ENCODE data around the gene NCOR2. TPM values are rescaled to one million over a fixed set of nuclear protein-coding genes. Genes with fewer than 3 reads are reported as not detected.

Gene NCOR2
- total RNA-seq, 1 donor from 2014 or later: 159 TPM

DNA sequence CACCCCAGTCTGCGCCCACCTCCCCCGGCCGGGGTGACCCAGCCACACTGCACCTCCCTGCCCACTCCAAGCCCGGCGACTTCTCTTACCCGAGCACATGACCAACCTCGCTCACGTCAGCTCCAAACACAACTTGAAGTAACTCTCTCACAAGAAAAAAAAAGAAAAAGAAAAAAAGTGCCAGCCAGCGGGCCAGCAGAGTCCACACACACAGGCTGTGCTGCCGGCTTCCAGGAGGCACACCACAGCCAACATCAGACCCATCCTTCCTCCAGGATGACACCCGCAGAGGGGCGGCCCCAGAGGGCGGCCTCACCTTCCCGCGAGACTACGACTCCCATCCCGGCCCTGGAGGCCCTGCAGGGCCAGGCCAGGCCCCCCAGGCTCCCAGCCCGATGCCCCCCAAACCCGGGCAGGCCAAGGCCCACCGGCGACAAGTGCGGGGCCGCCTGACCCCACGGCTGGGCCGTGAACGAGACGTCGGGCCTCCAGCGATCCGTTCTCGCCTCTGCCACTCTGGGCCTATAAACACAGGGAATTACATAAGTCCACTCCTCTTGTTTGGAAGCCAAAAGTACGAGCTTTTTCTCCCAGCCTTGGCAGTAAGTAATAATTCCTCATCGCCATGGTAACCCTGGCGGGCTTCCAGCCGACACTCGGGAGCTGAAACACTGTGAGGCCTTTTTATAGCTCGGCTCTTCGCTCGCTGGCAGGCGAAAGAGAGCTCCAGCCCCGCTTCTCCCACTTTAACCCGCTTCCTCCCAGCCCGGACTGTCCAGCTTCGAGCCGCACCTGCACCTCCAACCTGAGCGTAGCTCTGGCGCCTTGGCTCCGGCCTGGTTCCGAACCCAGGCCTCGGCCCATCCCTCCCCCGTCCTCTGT lies 49.1 kb downstream of the NCOR2 start:
- DNase-seq (ENCODE audit: low spot score): peak; percentile 97
- intact Hi-C loops (cut with DNase I): loop anchor here (2.0 to 5.0 kb wide), 7 partner anchors 34 to 244 kb away; partner anchors contain the start of gene NCOR2

Data from cardiac septum (tissue), 1 donor.